Liver (tissue), 3 donors: Measurements from ENCODE around the gene CCDC200.

Experiments
- EGR1 ChIP-seq, 2 donors: IDR thresholded peaks; 2 replicates each; pipeline ENCODE4 v1.6.1; 2016 to 2018; ENCODE audit warnings: antibody characterized with exemption in 2 of 2, low read depth in 2 of 2
- RAD21 ChIP-seq, 2 donors: IDR thresholded peaks; 2 replicates each; pipeline ENCODE4 v1.6.1; 2016; ENCODE audit warnings: antibody characterized with exemption in 2 of 2, mild to moderate bottlenecking in 2 of 2
- REST ChIP-seq: IDR thresholded peaks from 2 replicates; pipeline ENCODE4 v1.6.1; 2016; ENCODE audit warnings: antibody characterized with exemption, mild to moderate bottlenecking
- SP1 ChIP-seq: IDR thresholded peaks from 2 replicates; pipeline ENCODE4 v1.6.1; 2018; ENCODE audit warnings: antibody characterized with exemption, mild to moderate bottlenecking
- TF ChIP-seq, protein P1 (sequence below): fragments of 150-350 bp; IDR thresholded peaks from 2 replicates; pipeline ENCODE4 v1.5.1; 2017; ENCODE audit warnings: improper control_type of control experiment, low read depth, low read length; ENCODE audit not compliant: missing input control
- TF ChIP-seq, protein P2 (sequence below): IDR thresholded peaks from 2 replicates; pipeline ENCODE4 v1.6.1; 2016; ENCODE audit warnings: antibody characterized with exemption
- donor health status: healthy.
- donor health status: healthy.

GRCh38 chr17:43176119-43176570, 52.3 kb downstream of the CCDC200 start:
- TF ChIP-seq, protein P1, sequence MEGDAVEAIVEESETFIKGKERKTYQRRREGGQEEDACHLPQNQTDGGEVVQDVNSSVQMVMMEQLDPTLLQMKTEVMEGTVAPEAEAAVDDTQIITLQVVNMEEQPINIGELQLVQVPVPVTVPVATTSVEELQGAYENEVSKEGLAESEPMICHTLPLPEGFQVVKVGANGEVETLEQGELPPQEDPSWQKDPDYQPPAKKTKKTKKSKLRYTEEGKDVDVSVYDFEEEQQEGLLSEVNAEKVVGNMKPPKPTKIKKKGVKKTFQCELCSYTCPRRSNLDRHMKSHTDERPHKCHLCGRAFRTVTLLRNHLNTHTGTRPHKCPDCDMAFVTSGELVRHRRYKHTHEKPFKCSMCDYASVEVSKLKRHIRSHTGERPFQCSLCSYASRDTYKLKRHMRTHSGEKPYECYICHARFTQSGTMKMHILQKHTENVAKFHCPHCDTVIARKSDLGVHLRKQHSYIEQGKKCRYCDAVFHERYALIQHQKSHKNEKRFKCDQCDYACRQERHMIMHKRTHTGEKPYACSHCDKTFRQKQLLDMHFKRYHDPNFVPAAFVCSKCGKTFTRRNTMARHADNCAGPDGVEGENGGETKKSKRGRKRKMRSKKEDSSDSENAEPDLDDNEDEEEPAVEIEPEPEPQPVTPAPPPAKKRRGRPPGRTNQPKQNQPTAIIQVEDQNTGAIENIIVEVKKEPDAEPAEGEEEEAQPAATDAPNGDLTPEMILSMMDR = no peak
- TF ChIP-seq EGR1 (IDR thresholded peaks at IDR 0.05; ENCODE audit: low read depth in 2 of 2) (peak in 1 of 2 donors; percentile 58), RAD21 (IDR thresholded peaks at IDR 0.05) (peak; percentile 52 to 66), REST (peak; percentile 74), SP1 (peak; percentile 92)
- TF ChIP-seq, protein P2, sequence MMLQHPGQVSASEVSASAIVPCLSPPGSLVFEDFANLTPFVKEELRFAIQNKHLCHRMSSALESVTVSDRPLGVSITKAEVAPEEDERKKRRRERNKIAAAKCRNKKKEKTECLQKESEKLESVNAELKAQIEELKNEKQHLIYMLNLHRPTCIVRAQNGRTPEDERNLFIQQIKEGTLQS = no peak
